CD4-positive, alpha-beta T cell treated with Interleukin-4 for 1 hour (primary cell): Measurements from ENCODE around the gene BATF.
A peak's percentile ranks its signal among the peaks of the same experiment; 100 is the strongest.

Experiments
- DNase-seq, 2 donors: peaks; one replicate each; pipeline ENCODE4 v3.0.0-alpha.2; 2020 to 2022

BATF gene

DNA sequence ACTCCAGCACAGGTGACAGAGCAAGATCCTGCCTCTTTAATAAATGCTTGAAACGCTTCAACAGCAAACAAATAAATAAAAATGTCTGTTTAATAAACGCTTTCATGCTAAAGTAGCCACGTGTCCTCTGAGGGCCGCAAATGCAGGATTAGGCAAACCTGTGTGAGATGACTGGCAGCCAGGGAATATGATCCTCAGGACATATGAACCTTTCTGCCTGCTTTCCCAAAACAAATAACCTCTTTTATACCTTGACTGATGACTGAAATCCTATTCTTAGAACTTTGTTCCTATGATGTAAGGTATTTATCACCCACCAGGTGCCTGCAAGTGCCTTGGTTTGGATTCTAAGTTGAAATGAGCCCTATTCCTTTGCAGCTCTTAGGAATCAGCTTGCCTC lies 41.7 kb downstream of the BATF start:
- DNase-seq, result no peak

DNA sequence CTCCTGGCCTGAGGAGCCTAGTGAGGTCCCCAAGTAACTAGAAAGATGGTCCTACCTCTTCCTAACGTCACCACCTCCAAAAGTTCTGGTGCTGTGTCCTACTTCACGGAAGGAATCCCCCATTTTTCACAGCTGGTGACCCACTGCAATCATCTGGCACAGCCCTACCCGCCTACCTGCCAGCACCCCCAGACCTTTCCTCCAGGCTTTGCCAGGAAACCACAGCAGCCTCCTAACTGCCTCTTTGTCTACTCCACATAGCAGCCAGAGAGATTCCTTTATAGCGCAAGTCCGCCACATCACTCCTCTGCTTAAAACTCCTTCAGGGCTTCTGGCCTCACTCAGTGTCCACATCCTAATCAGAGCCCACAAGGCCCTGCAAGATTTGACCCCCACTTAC lies 42.8 kb downstream of the BATF start:
- DNase-seq, result no peak

DNA sequence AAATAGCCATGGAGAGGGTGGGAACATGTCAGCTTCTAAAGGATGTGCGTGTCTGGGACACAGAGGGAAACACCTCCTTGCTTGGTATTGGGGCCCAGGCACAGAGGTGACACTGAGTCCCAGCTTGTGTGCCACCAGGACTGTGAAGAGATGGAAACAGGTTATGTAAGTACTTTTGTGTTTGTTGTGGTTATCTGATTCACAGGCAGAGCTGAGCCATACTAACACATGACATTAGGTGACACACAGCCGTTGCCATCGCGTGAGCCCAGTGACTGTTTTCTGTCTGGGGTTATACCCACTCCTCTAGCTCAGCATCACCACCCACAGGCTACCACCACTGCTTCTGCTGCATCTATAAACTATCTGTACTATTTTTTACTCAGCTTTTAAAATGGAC lies 44.1 kb downstream of the BATF start:
- DNase-seq, result peak; percentile 60 to 61

DNA sequence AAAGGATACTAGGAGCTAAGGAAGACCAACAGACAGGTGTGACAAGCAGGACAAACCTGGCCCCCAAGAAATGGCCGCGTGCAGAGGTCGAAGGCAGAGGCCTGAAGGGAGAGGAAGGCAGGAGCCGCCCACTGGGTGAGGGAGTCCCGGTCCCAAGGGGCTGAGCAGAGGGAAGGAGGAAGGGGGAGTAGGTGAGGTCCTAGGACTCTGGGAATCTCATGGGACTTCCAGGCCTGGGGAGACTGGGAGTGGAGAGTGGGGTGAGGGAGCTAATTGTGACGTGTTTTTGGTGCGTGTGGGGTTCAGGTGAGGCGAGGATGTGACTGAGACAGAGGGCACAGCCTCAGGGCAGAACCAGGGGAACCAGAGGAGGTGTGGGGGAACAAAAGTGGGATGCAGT lies 44.5 kb downstream of the BATF start:
- DNase-seq, result no peak

DNA sequence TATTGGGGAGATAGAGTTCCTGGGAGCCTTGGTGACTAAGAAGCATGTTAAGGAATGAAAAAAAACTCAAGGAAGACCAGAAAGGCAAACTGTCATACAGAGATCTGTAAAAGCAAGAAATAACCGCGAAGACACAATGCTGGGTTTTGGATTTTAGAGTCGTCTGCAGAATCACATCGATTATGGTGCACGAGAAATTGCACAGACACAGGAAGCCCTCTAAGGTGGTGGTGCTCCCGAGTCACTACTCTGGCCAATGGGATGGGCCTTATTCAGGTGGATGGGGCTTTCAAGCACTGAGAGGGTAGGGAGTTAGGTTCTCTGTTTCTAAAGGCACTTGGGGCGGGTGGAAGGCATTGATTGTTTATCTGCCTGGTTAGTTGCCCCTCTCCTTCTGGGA lies 45.9 kb downstream of the BATF start:
- DNase-seq, result no peak

DNA sequence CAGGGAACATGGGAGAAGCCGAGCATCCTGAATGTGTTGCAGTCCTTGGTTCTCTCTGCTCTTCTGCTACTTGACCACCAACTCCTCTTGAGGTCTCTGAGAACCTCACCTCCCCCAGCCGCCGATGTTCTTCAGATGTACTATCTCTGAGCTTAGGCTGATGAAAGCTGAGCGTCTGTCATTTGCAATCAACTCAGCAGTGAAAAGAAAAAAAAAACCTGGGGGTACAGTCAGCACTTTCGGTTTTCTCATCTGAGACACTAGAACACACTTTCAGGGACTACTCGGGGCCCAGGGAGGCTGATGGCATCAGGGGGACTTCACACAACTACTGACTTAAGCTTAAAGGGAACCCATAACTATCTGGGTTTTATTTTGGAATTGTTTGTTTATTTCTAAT lies 46.5 kb downstream of the BATF start:
- DNase-seq, result no peak

DNA sequence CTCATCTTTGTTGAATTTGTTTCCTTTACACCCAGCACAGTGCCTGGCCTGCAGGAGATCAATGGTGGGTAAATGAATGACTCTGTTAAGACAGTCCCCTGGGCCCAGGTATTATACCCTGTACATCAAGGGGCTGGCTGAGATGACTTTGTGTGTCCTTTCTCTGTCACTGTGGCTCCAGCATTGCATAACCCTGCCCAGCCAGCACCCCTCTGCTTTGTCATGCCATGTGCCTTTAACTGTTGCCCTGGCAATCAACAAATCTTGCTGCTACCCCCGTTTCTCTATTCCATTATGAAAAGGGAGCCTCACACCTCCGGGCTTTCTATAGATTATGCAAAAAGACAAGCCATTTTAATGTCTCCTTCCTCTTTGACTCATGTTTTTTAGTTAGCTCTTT lies 48.5 kb downstream of the BATF start:
- peak in 1 of 2 donors; percentile 44 for DNase-seq

DNA sequence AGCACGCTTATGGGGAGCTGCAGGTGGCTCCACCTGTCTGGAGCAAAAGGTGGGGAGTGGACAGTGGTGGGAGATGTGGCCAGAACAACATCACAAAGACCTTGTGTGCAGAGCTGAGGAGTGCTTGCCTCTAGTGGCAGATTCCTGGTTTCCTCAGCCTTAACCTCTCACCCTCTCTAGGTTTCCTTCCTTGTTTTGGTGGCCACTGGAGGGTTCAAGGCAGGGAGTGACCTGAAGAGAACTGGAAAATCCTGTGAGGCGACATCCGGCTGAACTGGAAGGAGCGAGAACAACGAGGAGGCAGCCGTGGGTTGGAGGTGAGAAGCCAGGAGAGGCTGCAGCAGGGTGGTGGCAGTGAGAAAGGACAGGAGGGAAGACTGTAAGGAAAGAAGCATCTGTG lies 49.8 kb downstream of the BATF start:
- DNase-seq, result no peak

DNA sequence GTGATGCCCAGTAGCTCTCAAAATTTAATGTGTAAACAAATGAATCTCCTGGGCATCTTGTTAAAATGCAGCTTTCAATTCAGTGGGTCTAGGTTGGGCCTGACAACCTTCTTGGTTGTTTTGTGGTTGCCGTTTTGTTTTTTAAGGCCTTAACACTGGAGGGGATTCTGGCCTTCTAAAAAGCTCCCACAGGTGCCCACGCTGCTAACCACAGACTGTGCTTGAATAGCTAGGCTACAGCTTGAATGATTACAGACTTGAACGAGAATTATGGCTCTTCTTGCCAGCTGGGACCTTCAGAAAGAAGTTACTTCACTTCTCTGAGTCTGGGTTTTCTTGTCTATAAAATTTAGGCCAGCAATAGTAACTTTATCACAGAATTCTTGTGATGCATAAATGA lies 54.8 kb downstream of the BATF start:
- DNase-seq, result no peak

DNA sequence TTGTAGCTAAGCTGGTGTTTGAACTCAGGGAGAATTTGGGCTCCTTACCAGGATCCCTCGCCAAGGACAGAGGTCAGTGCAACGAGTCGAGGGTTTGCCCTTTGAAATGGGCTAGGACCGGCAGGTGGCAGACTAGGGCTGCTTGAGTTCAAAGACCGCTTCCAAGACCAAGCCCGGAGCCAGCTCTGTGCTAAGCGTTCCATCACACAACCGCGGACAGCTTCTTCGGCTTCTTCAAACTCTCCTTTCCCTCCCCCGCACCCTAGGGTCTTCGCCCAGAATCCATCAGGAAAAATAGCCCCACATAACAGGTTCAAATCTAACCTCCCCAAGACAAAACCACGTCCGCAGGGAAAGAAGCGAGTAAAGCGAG lies 55.4 kb downstream of the BATF start:
- DNase-seq, result peak; percentile 73 to 79

DNA sequence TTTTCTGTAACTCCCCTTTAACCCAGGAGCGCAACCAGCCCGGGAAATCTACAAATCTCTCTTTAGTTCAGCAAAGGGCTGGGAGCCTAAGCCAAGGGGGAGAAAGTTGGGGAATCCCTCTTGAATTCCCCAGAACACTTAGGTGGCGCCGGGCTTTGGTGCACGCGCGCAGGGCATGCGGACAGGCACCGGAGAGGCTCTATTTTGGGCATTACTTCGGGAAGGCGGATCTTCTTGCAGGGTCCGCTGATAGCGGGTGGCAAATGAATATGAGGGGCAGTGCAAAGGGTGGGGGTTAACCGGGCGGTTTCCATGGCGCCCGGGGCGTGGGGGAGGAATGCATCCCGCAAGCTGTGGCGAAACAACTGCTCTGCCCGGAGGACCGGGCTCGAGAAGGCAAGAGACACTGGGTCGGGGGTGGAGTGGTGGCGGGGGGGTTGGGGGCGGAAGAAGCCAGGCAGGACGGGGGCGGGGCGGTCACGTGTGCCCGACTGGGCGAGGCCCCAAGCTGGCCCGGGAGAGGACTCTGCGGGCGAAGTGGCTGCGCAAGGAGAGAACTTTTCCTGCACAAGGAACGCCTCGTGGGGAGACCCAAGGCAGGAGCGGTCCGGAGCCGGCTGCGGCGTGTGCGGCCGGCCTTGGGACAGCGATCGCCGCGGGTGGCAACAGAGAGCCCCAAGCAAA lies 56.0 kb downstream of the BATF start, which contains the start of gene FLVCR2:
Gene FLVCR2 (plus strand): TSS at position 519 of the 684 bp plus-strand sequence. CDS start 353 bp downstream, outside the sequence.
- DNase-seq, result peak; percentile 56 to 57

DNA sequence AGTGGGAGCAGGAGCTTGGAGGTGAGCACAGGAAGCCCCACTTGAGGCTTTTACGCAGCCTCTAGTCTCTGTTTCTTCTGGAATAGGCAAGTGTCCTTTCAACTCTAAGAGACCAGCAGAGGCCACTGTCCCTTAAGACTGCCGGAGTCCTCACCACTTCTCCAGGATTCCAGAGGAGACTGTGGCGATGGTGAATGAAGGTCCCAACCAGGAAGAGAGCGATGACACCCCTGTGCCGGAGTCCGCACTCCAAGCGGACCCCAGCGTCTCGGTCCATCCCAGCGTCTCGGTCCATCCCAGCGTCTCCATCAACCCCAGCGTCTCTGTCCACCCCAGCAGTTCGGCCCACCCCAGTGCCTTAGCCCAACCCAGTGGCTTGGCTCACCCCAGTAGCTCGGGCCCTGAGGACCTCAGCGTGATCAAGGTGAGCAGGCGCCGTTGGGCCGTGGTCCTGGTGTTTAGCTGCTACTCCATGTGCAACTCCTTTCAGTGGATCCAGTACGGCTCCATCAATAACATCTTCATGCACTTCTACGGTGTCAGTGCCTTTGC lies 56.6 kb downstream of the BATF start:
- DNase-seq, result no peak

DNA sequence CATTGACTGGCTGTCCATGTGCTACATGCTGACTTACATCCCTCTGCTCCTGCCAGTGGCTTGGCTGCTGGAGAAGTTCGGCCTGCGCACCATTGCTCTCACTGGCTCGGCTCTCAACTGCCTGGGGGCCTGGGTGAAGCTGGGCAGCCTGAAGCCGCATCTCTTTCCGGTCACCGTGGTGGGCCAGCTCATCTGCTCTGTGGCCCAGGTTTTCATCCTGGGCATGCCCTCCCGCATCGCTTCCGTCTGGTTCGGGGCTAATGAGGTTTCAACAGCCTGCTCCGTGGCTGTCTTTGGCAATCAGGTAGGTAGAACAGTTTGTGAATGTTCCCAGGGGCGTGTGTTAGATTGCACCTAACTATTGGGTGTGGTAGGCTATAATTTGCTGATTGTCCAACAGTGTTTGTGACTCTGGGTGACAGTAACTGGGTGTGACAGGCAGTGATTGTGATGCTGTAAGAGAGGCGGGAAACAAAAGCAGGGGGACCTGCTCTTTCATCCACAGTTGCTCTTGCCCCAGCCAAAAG lies 57.1 kb downstream of the BATF start:
- DNase-seq, result no peak

DNA sequence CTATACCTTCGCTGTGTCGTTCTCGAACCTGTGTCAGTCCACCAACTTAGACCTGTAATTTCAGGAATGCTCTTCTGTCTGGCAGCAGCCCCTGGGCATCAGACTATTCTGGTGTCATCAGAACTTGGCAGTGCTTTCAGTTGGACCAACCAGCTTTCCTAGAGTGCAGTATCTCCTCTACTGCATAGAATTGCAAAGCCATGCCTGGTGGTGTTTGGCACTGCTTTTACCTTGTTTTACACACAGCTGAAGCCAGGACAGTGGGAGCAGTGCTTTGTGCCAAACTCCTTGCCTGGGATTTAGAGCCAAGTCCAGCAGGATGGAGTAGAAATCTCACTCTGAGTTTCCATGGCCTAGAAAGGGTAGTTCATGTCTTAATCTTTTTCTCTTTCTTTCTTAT lies 57.6 kb downstream of the BATF start:
- DNase-seq, result no peak

DNA sequence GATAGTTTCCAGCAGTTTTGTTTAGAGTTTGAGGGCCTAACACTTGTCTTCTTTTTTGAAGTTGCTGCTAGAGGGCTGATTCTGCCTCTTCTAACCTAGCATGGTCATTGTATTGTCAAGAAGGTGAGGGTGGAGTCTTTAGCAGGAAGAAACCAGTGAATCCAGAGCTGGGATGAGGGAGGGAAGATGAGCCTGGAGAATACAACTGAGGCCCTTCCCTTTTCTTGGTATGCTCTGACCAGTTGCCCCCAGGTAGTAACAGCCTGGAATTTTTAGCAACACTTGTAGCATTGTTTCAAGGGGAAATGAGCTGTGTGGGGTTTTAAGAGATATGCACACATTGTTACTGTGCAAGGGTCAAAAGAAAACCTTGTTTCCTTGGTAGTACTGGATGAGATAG lies 65.1 kb downstream of the BATF start:
- no peak for DNase-seq

DNA sequence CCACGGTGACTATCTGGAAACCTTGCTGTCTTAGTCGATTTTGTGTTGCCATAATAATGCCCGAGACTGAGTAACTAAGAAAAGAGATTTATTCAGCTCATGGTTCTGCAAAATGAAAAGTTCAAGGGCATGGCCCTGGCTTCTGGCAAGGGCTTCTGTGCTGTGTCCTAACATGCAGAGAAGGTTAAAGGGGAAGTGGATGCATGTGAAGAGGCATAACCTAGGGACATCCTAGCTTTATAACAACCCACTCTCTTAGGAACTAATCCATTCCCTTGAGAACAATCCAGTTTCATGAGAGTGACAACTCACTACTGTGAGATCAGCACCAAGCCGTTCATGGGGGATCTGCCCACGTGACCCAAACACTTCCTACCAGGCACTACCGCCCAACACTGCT lies 67.7 kb downstream of the BATF start:
- no peak for DNase-seq

DNA sequence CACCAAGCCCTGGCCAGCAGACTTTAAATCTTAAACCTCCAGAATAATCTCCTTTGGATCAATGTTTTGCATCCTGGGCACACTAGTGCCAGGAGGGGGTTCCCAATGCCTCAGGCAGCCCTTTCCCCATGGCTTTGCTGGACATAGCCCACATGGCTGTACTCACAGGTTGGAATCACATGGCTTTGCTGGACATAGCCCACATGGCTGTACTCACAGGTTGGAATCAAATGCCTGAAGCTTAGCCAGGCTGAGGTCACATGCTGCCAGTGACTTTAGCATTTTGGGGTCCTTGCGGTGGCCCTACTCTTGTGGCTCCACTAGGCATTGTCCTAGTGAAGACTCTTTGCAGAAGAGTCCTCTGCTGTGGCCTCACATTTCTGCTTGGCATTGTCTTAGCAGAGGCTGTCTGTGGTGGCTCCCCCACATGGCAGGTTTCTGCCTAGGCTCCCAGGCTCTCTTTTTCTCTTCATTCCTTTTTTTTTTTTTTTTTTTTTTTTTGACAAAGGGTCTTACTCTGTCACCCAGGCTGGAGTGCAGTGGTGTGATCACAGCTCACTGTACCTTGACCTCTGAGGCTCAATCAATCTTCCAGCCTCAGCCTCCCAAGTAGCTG lies 69.2 kb downstream of the BATF start:
- no peak for DNase-seq

DNA sequence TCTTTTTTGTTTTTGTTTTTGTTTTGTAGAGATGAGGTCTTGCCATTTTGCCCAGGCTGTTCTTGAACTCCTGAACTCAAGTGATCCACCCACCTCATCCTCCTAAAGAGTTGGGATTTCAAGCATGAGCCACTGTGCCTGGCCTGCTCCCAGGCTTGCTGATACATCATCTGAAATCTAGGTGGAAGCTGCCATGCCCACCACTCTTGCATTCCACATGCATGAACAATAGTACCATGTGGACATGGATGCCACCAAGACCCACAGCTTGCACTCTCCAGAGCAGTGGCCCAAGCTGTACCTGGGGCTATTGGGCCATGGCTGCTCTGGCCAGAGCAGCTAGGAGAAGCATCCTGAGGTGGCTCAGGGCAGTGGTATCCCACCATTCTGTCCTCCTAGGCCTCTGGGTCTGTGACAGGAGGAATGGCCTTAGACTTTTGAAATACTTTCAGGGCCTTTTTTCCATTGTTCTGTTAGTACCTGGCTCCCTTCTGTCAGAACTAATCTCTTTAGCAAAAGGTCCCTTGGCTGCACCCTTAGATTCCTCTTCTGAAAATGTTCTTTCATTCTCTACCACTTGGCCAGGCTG lies 69.8 kb downstream of the BATF start:
- no peak for DNase-seq

DNA sequence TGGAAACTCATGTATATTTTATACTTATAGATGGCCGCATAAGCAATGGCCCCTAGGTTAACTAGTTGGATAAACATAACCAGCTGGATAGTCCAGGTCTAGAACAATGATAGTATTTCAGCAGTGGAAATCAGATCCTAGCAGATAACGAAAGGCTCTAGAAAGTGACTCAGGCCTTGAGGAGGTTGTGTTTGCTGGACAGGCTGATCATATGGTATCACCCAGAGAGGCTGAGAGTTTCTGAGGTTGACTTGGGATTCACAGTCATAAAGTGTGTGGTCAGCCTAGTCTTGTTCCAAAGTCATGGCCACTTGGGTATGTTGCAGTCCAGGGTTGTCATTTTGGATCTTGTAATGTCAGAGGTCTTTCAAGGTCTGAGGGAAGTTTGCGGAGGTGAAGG lies 73.0 kb downstream of the BATF start:
- DNase-seq, result no peak
